ENCODE data around the gene WDHD1. TPM values are rescaled to one million over a fixed set of nuclear protein-coding genes. Genes with fewer than 3 reads are reported as not detected.

The WDHD1 gene
- polyA plus RNA-seq, 3 donors, result 0.19 to 0.37 (median 0.30) TPM

GRCh38 chr14:55028066-55028465, 1.2 kb upstream of the WDHD1 start:
- no peaks in the 10 kb centered on the region for H3K27me3 ChIP-seq (ENCODE audit: control insufficient read depth in 2 of 2, insufficient read depth in 2 of 2, low read length in 2 of 2)
- H3K9me3 Mint-ChIP-seq, result no peaks in the 10 kb centered on the region
- H3K4me1 Mint-ChIP-seq, result peaks cover 41% of the 10 kb centered on the region
- H3K27me3 Mint-ChIP-seq (ENCODE audit: low read depth in 3 of 3), result no peaks in the 10 kb centered on the region
- intact Hi-C loops (cut with micrococcal nuclease), result no loop called here
- H3K9ac ChIP-seq (ENCODE audit: insufficient read depth, low read length, poor library complexity, severe bottlenecking), result peak overlapping the region; percentile 86
- peak overlapping the region; percentile 90 for H3K4me2 ChIP-seq (replicated peaks; ENCODE audit: extremely low read depth, low read length, poor library complexity, severe bottlenecking)
- TF ChIP-seq CTCF (IDR thresholded peaks at IDR 0.05), result no peak
- WGBS (ENCODE audit: insufficient coverage), result 6% methylated on average over 5 of the region's 8 CpGs
- peaks cover 5 to 7% of the 10 kb centered on the region in 2 donors for H3K36me3 Mint-ChIP-seq
- peak overlapping the region; percentile 87 for H2AFZ ChIP-seq (ENCODE audit: insufficient read depth, low read depth, low read length, poor library complexity, severe bottlenecking)
- peak overlapping the region in 5 of 7 donors; percentile 1 to 98 (median 92) for H3K27ac Mint-ChIP-seq
- DNase-seq, result no peak
- peak overlapping the region; percentile 90 to 93 for H3K4me3 Mint-ChIP-seq
- no peaks in the 10 kb centered on the region for H3K9me3 ChIP-seq (replicated peaks in 1 of 2; ENCODE audit: control insufficient read depth in 1 of 2, insufficient read depth in 1 of 2, low read length in 2 of 2)
- peaks cover 6 to 15% of the 10 kb centered on the region in 2 donors for H3K36me3 ChIP-seq (replicated peaks in 1 of 2; ENCODE audit: control insufficient read depth in 1 of 2, insufficient read depth in 2 of 2, low read length in 2 of 2)
- peaks cover 87% of the 10 kb centered on the region for H3K79me2 ChIP-seq (ENCODE audit: insufficient read depth, low read length)
- H3K4me3 ChIP-seq (replicated peaks in 1 of 3; ENCODE audit: low read depth in 2 of 3, low read length in 3 of 3), result peak overlapping the region; percentile 79 to 94 (median 93)
- H3K27ac ChIP-seq (ENCODE audit: low read depth in 1 of 2, low read length in 2 of 2), result peak overlapping the region in 1 of 2 donors; percentile 94
- peaks cover 9% of the 10 kb centered on the region for H4K20me1 ChIP-seq (ENCODE audit: insufficient read depth, low read length)
- H3K4me1 ChIP-seq (ENCODE audit: control insufficient read depth in 1 of 2, insufficient read depth in 2 of 2, low read length in 2 of 2), result peaks cover 21 to 39% of the 10 kb centered on the region in 2 donors

GRCh38 chr14:55026441-55026792, 482 bp downstream of the WDHD1 start:
- peak in 2 of 3 donors; percentile 4 to 51 for DNase-seq
- H3K27me3 Mint-ChIP-seq (ENCODE audit: low read depth in 3 of 3), result no peaks in the 10 kb centered on the region
- peak overlapping the region; percentile 90 for H3K4me2 ChIP-seq (replicated peaks; ENCODE audit: extremely low read depth, low read length, poor library complexity, severe bottlenecking)
- H4K20me1 ChIP-seq (ENCODE audit: insufficient read depth, low read length), result peaks cover 5% of the 10 kb centered on the region
- no peak for TF ChIP-seq CTCF (IDR thresholded peaks at IDR 0.05)
- intact Hi-C loops (cut with micrococcal nuclease), result no loop called here
- peaks cover 41% of the 10 kb centered on the region for H3K4me1 Mint-ChIP-seq
- H3K36me3 ChIP-seq (replicated peaks in 1 of 2; ENCODE audit: control insufficient read depth in 1 of 2, insufficient read depth in 2 of 2, low read length in 2 of 2), result peaks cover 0 to 4% of the 10 kb centered on the region in 2 donors
- peaks cover 21 to 39% of the 10 kb centered on the region in 2 donors for H3K4me1 ChIP-seq (ENCODE audit: control insufficient read depth in 1 of 2, insufficient read depth in 2 of 2, low read length in 2 of 2)
- 0% methylated on average over 1 of the region's 9 CpGs for WGBS (ENCODE audit: insufficient coverage)
- peak overlapping the region; percentile 72 to 94 for H3K27ac ChIP-seq (ENCODE audit: low read depth in 1 of 2, low read length in 2 of 2)
- peak overlapping the region; percentile 79 to 94 (median 93) for H3K4me3 ChIP-seq (replicated peaks in 1 of 3; ENCODE audit: low read depth in 2 of 3, low read length in 3 of 3)
- H3K4me3 Mint-ChIP-seq, result peak overlapping the region; percentile 90 to 93
- H3K79me2 ChIP-seq (ENCODE audit: insufficient read depth, low read length), result peaks cover 79% of the 10 kb centered on the region
- no peaks in the 10 kb centered on the region for H3K9me3 Mint-ChIP-seq
- H3K36me3 Mint-ChIP-seq, result peaks cover 3 to 4% of the 10 kb centered on the region in 2 donors
- H2AFZ ChIP-seq (ENCODE audit: insufficient read depth, low read depth, low read length, poor library complexity, severe bottlenecking), result peak overlapping the region; percentile 87
- peak overlapping the region; percentile 92 to 98 (median 95) for H3K27ac Mint-ChIP-seq
- peak overlapping the region; percentile 86 for H3K9ac ChIP-seq (ENCODE audit: insufficient read depth, low read length, poor library complexity, severe bottlenecking)
- no peaks in the 10 kb centered on the region for H3K9me3 ChIP-seq (replicated peaks in 1 of 2; ENCODE audit: control insufficient read depth in 1 of 2, insufficient read depth in 1 of 2, low read length in 2 of 2)
- H3K27me3 ChIP-seq (ENCODE audit: control insufficient read depth in 2 of 2, insufficient read depth in 2 of 2, low read length in 2 of 2), result no peaks in the 10 kb centered on the region
